H9 (cell line): ENCODE measurements around the gene SPATA20. TPM values are rescaled to one million over a fixed set of nuclear protein-coding genes. Genes with fewer than 3 reads are reported as not detected.

ENCODE experiments used
- DNase-seq: peaks from one replicate; pipeline ENCODE4 v3.0.0-alpha.2; 2017
- H2AFZ ChIP-seq: one replicate; pipeline ENCODE4 v1.6.1; 2013; ENCODE audit warnings: mild to moderate bottlenecking, low read length, control low read depth, moderate library complexity
- H2AK5ac ChIP-seq: 2 replicates; pipeline ENCODE4 v1.6.1; 2013; ENCODE audit warnings: low read length, control low read depth, mixed read lengths; ENCODE audit not compliant: insufficient read length
- H2BK120ac ChIP-seq: one replicate; pipeline ENCODE4 v1.6.1; 2013; ENCODE audit warnings: low read depth, mild to moderate bottlenecking, low read length, control low read depth, inconsistent platforms; ENCODE audit not compliant: poor library complexity, severe bottlenecking
- H2BK12ac ChIP-seq: 2 replicates; pipeline ENCODE4 v1.6.1; 2013; ENCODE audit warnings: low read length, control low read depth, mixed read lengths, low read depth; ENCODE audit not compliant: insufficient read length
- H2BK15ac ChIP-seq: 2 replicates; pipeline ENCODE4 v1.6.1; 2013; ENCODE audit warnings: low read depth, low read length, control low read depth
- H2BK20ac ChIP-seq: one replicate; pipeline ENCODE4 v1.6.1; 2013; ENCODE audit warnings: low read depth, mild to moderate bottlenecking, low read length, control low read depth, inconsistent platforms; ENCODE audit not compliant: poor library complexity, severe bottlenecking
- H2BK5ac ChIP-seq: 2 replicates; pipeline ENCODE4 v1.6.1; 2013; ENCODE audit warnings: low read length, control low read depth, mixed read lengths; ENCODE audit not compliant: insufficient read length
- H3K14ac ChIP-seq: 2 replicates; pipeline ENCODE4 v1.6.1; 2013; ENCODE audit warnings: low read length, control low read depth; ENCODE audit not compliant: insufficient read depth
- H3K18ac ChIP-seq: 2 replicates; pipeline ENCODE4 v1.6.1; 2013; ENCODE audit warnings: low read depth, mild to moderate bottlenecking, mixed read lengths, low read length, control low read depth; ENCODE audit not compliant: insufficient read length
- H3K23ac ChIP-seq: 2 replicates; pipeline ENCODE4 v1.6.1; 2013; ENCODE audit warnings: low read length, control low read depth, mixed read lengths, low read depth; ENCODE audit not compliant: insufficient read length
- H3K23me2 ChIP-seq: 2 replicates; pipeline ENCODE4 v1.6.1; 2013; ENCODE audit warnings: low read depth, mild to moderate bottlenecking, mixed read lengths, low read length, control low read depth; ENCODE audit not compliant: insufficient read length, poor library complexity, severe bottlenecking
- H3K27ac ChIP-seq: 2 replicates; pipeline ENCODE4 v1.5.1; 2013; ENCODE audit warnings: low read length, control low read depth, mixed read lengths, low read depth; ENCODE audit not compliant: insufficient read length
- H3K27me3 ChIP-seq: 2 replicates; pipeline ENCODE4 v1.6.1; 2013; ENCODE audit warnings: low read length, control low read depth, inconsistent platforms; ENCODE audit not compliant: insufficient read depth
- H3K4ac ChIP-seq: 2 replicates; pipeline ENCODE4 v1.6.1; 2013; ENCODE audit warnings: low read depth, mild to moderate bottlenecking, control low read depth, inconsistent platforms, low read length, moderate library complexity
- H3K4me1 ChIP-seq: 2 replicates; pipeline ENCODE4 v1.6.1; 2013; ENCODE audit warnings: low read length, control low read depth, inconsistent platforms; ENCODE audit not compliant: insufficient read depth
- H3K4me2 ChIP-seq: 2 replicates; pipeline ENCODE4 v1.6.1; 2013; ENCODE audit warnings: low read length, control low read depth, mixed read lengths; ENCODE audit not compliant: insufficient read length, insufficient read depth
- H3K56ac ChIP-seq: 2 replicates; pipeline ENCODE4 v1.6.1; 2013; ENCODE audit warnings: low read depth, mild to moderate bottlenecking, mixed read lengths, low read length, control low read depth; ENCODE audit not compliant: insufficient read length
- H3K79me1 ChIP-seq: 2 replicates; pipeline ENCODE4 v1.6.1; 2013; ENCODE audit warnings: low read depth, mild to moderate bottlenecking, moderate library complexity, low read length, control low read depth, inconsistent platforms; ENCODE audit not compliant: insufficient read depth, poor library complexity, severe bottlenecking
- H3K79me2 ChIP-seq: 2 replicates; pipeline ENCODE4 v1.6.1; 2013; ENCODE audit warnings: low read length, control low read depth, inconsistent platforms; ENCODE audit not compliant: insufficient read depth
- H3K9ac ChIP-seq: 2 replicates; pipeline ENCODE4 v1.6.1; 2013; ENCODE audit warnings: low read length, control low read depth, mixed read lengths; ENCODE audit not compliant: insufficient read length; ENCODE audit errors: extremely low read depth
- H3K9me3 ChIP-seq: one replicate; pipeline ENCODE4 v1.6.1; 2013; ENCODE audit warnings: low read depth, low read length, inconsistent platforms; ENCODE audit not compliant: control insufficient read depth
- H3T11ph ChIP-seq: one replicate; pipeline ENCODE4 v1.6.1; 2013; ENCODE audit warnings: mild to moderate bottlenecking, low read length, control low read depth, inconsistent platforms
- H4K20me1 ChIP-seq: one replicate; pipeline ENCODE4 v1.6.1; 2013; ENCODE audit not compliant: control insufficient read depth, insufficient read length, insufficient read depth
- H4K5ac ChIP-seq: 2 replicates; pipeline ENCODE4 v1.6.1; 2013; ENCODE audit warnings: low read depth, mild to moderate bottlenecking, mixed read lengths, low read length, control low read depth; ENCODE audit not compliant: insufficient read length
- H4K8ac ChIP-seq: replicated peaks from 2 replicates; pipeline ENCODE4 v1.6.1; 2013; ENCODE audit warnings: low read length, control low read depth, mixed read lengths, low read depth; ENCODE audit not compliant: insufficient read length
- H4K91ac ChIP-seq: 2 replicates; pipeline ENCODE4 v1.6.1; 2013; ENCODE audit warnings: low read depth, mild to moderate bottlenecking, moderate library complexity, mixed read lengths, low read length, control low read depth; ENCODE audit not compliant: insufficient read length
- H3K27ac Mint-ChIP-seq, 3 experiments: 2 replicates in 2 of 3; 3 replicates in 1 of 3; pipeline ENCODE4 v1.8.0; 2020 to 2021; ENCODE audit warnings: mixed read lengths in 3 of 3, mild to moderate bottlenecking in 1 of 3, moderate library complexity in 1 of 3
- H3K27me3 Mint-ChIP-seq: 2 replicates; pipeline ENCODE4 v1.8.0; 2021; ENCODE audit warnings: low read depth, mild to moderate bottlenecking, moderate library complexity, mixed read lengths
- H3K36me3 Mint-ChIP-seq, 3 experiments: 2 replicates in 2 of 3; 3 replicates in 1 of 3; pipeline ENCODE4 v1.8.0; 2020 to 2021; ENCODE audit warnings: low read depth in 3 of 3, mixed read lengths in 3 of 3; ENCODE audit not compliant: insufficient read depth in 1 of 3
- H3K4me1 Mint-ChIP-seq, 2 experiments: 2 replicates each; pipeline ENCODE4 v1.8.0; 2020; ENCODE audit warnings: mixed read lengths in 2 of 2
- H3K4me3 Mint-ChIP-seq, 2 experiments: 2 replicates in 1 of 2; 3 replicates in 1 of 2; pipeline ENCODE4 v1.8.0; 2020 to 2021; ENCODE audit warnings: mild to moderate bottlenecking in 2 of 2, mixed read lengths in 2 of 2, moderate library complexity in 1 of 2
- H3K9me3 Mint-ChIP-seq, 2 experiments: 2 replicates in 1 of 2; 3 replicates in 1 of 2; pipeline ENCODE4 v1.8.0; 2020; ENCODE audit warnings: mild to moderate bottlenecking in 2 of 2, mixed read lengths in 2 of 2, moderate library complexity in 1 of 2
- CTCF ChIP-seq: fragments of 200-600 bp; sonication (generic); conservative IDR thresholded peaks from 3 replicates; pipeline ENCODE4 v1.8.0; 2021; ENCODE audit warnings: antibody characterized with exemption, mild to moderate bottlenecking
- WGBS: extraction: QIAGEN DNeasy Blood & Tissue Kit; methylation state at CpG from one replicate; pipeline ENCODE4 v1.1.7; 2013; ENCODE audit warnings: missing lambda C conversion rate, low lambda C conversion rate, mixed read lengths; ENCODE audit not compliant: insufficient read length; ENCODE audit errors: extremely low coverage; 5-methylcytosine and 5-hydroxymethylcytosine counted together
- total RNA-seq: library from RNA; stranded (reverse); gene quantifications from 2 replicates; pipeline ENCODE4 v1.2.1, GENCODE V29; 2021

The SPATA20 gene
- total RNA-seq, 1 experiment from 2014 or later, result 23.9 TPM

- H3K4me3 Mint-ChIP-seq, result no peak overlapping the region
Measured at GRCh38 chr17:50604513-50604912, 57.5 kb downstream of the SPATA20 start.

More at GRCh38 chr17:50604513-50604912, 57.5 kb downstream of the SPATA20 start:
- no peaks in the 10 kb centered on the region for H4K20me1 ChIP-seq
- no peak overlapping the region for H3K23ac ChIP-seq
- no peak overlapping the region for H3K14ac ChIP-seq
- no peak overlapping the region for H4K8ac ChIP-seq
- no peak overlapping the region for H2BK5ac ChIP-seq
- H3K79me2 ChIP-seq, result no peaks in the 10 kb centered on the region
- Mint-ChIP-seq H3K36me3 (peaks cover 0 to 2% (median 0%) of the 10 kb centered on the region in 3 experiments; a peak in 1 of 7 replicates), H3K27me3 (peaks cover 4% of the 10 kb centered on the region), H3K9me3 (no peaks in the 10 kb centered on the region), H3K4me1 (peaks cover 14 to 45% of the 10 kb centered on the region in 2 experiments), H3K27ac (peak overlapping the region in 1 of 3 experiments; percentile 79; a peak in 1 of 7 replicates)
- no peak overlapping the region for H2BK20ac ChIP-seq
- no peak overlapping the region for H3K18ac ChIP-seq
- no peak overlapping the region for H3K27ac ChIP-seq
- no peak overlapping the region for H3K56ac ChIP-seq
- no peak overlapping the region for H2BK15ac ChIP-seq
- H2AFZ ChIP-seq, result no peak overlapping the region
- DNase-seq, result peak; percentile 73
- no peaks in the 10 kb centered on the region for H3K79me1 ChIP-seq
- WGBS, result no CpG with 5 or more reads among the region's 13 CpGs
- H3K9me3 ChIP-seq, result no peaks in the 10 kb centered on the region
- H3K9ac ChIP-seq, result no peak overlapping the region
- no peak overlapping the region for H3K4ac ChIP-seq
- no peak overlapping the region for H2BK12ac ChIP-seq
- no peaks in the 10 kb centered on the region for H3K4me1 ChIP-seq
- H2AK5ac ChIP-seq, result no peak overlapping the region
- no peak overlapping the region for H2BK120ac ChIP-seq
- no peak for TF ChIP-seq CTCF
- H3K27me3 ChIP-seq, result no peaks in the 10 kb centered on the region
- no peak overlapping the region for H4K5ac ChIP-seq
- H3K4me2 ChIP-seq, result no peak overlapping the region
- H3K23me2 ChIP-seq, result no peaks in the 10 kb centered on the region
- H4K91ac ChIP-seq, result no peak overlapping the region
- no peak overlapping the region for H3T11ph ChIP-seq
